OCI-LY1 (cell line): ENCODE measurements around the gene IWS1.
"Not testable (repeated sequence)": the region's sequence is repeated elsewhere in the genome, so short reads cannot be mapped to it uniquely, and the experiment has no call there.

Experiments
- CTCF ChIP-seq: fragments of 200-600 bp; sonication (generic), shearing (Covaris generic); IDR thresholded peaks from 2 replicates; pipeline ENCODE4 v1.5.1; 2017; ENCODE audit warnings: mild to moderate bottlenecking, antibody characterized with exemption, low read length, moderate library complexity, mixed read lengths
- EZH2 ChIP-seq: fragments of 200-600 bp; sonication (generic), shearing (Covaris generic); IDR thresholded peaks from 2 replicates; pipeline ENCODE4 v1.8.0; 2017; ENCODE audit warnings: borderline replicate concordance, mixed run types, mild to moderate bottlenecking, antibody characterized with exemption, low read length, moderate library complexity, mixed read lengths

- TF ChIP-seq CTCF, EZH2: not testable (repeated sequence)
These were observed 2.0 kb downstream of the IWS1 start for GRCh38 chr2:127524198-127524834.
